Fibroblast of lung (primary cell): ENCODE data around the gene UPF3A. TPM values are rescaled to one million over a fixed set of nuclear protein-coding genes. Genes with fewer than 3 reads are reported as not detected.

Experiments used
- DNase-seq, 2 donors: peaks; one replicate each; pipeline versions ENCODE4 v3.0.0 to v3.0.0-alpha.2; 2010; ENCODE audit warnings: low read depth in 2 of 2
- H2AFZ ChIP-seq: 2 replicates; pipeline ENCODE4 v1.5.1; 2012; ENCODE audit warnings: low read length, control low read depth, inconsistent platforms
- H3K27ac ChIP-seq: 2 replicates; pipeline ENCODE4 v1.5.1; 2011; ENCODE audit warnings: low read length, control low read depth; ENCODE audit not compliant: insufficient read depth
- H3K27me3 ChIP-seq: 2 replicates; pipeline ENCODE4 v1.5.1; 2011; ENCODE audit warnings: mild to moderate bottlenecking, low read length; ENCODE audit not compliant: control insufficient read depth, insufficient read depth
- H3K36me3 ChIP-seq: 2 replicates; pipeline ENCODE4 v1.5.1; 2011; ENCODE audit warnings: low read length; ENCODE audit not compliant: control insufficient read depth, insufficient read depth
- H3K4me1 ChIP-seq: 2 replicates; pipeline ENCODE4 v1.5.1; 2011; ENCODE audit warnings: low read length; ENCODE audit not compliant: control insufficient read depth, insufficient read depth; ENCODE audit errors: extremely low read depth
- H3K4me2 ChIP-seq: 2 replicates; pipeline ENCODE4 v1.5.1; 2011; ENCODE audit warnings: low read length, control low read depth; ENCODE audit not compliant: insufficient read depth; ENCODE audit errors: extremely low read depth
- H3K4me3 ChIP-seq, 4 experiments: fragments of 200-600 bp in 1 of 4; sonication (generic) in 1 of 4; replicated peaks in 1 of 4; 2 replicates each; pipeline ENCODE4 v1.5.1; 2011 to 2016; ENCODE audit warnings: low read length in 4 of 4, low read depth in 3 of 4, mild to moderate bottlenecking in 3 of 4, control low read depth in 2 of 4, inconsistent platforms in 1 of 4, mixed read lengths in 1 of 4; ENCODE audit not compliant: insufficient read depth in 1 of 4; ENCODE audit errors: control extremely low read depth in 1 of 4
- H3K79me2 ChIP-seq: 2 replicates; pipeline ENCODE4 v1.5.1; 2012; ENCODE audit warnings: mild to moderate bottlenecking, low read length, inconsistent platforms; ENCODE audit not compliant: control insufficient read depth, insufficient read depth
- H3K9ac ChIP-seq: 2 replicates; pipeline ENCODE4 v1.5.1; 2011; ENCODE audit warnings: mild to moderate bottlenecking, low read length, control low read depth; ENCODE audit not compliant: insufficient read depth
- H3K9me3 ChIP-seq: 2 replicates; pipeline ENCODE4 v1.5.1; 2012; ENCODE audit warnings: low read depth, low read length; ENCODE audit not compliant: control insufficient read depth, insufficient read depth
- H4K20me1 ChIP-seq: 2 replicates; pipeline ENCODE4 v1.5.1; 2011; ENCODE audit warnings: low read length; ENCODE audit not compliant: control insufficient read depth, insufficient read depth; ENCODE audit errors: extremely low read depth
- CTCF ChIP-seq, 2 donors: IDR thresholded peaks in 1 of 2; conservative IDR thresholded peaks in 1 of 2; 1 replicate in 1 of 2; 2 replicates in 1 of 2; pipeline ENCODE4 v1.5.1; 2011 to 2012; ENCODE audit warnings: low read length in 2 of 2, control low read depth in 1 of 2, inconsistent platforms in 1 of 2, low read depth in 1 of 2, mild to moderate bottlenecking in 1 of 2
- EZH2 ChIP-seq: IDR thresholded peaks from 2 replicates; pipeline ENCODE4 v1.5.1; 2012; ENCODE audit warnings: low read length, control low read depth, mild to moderate bottlenecking; ENCODE audit errors: missing control alignments
- polyA plus RNA-seq, 2 donors: library from polyadenylated mRNA; depleted of rRNA in 1 of 2; stranded (reverse) in 1 of 2; unstranded in 1 of 2; fragments of >200 nt; gene quantifications; 2 replicates each; pipeline ENCODE4 v1.2.1, GENCODE V29; 2011 to 2012; ENCODE audit warnings: missing spikeins in 1 of 2
- total RNA-seq: library from RNA; depleted of rRNA; stranded (reverse); fragments of >200 nt; gene quantifications from 2 replicates; pipeline ENCODE4 v1.2.1, GENCODE V29; 2014

Gene UPF3A
- total and polyA plus RNA-seq, 2 donors (not counting 1 experiment from before 2014, with no cell fraction given): 27.6 to 40.5 TPM

GRCh38 chr13:114303700-114304327 is 22.4 kb downstream of the UPF3A start:
- Histone ChIP-seq H3K4me3 (no peak overlapping the region), H3K27ac (no peak overlapping the region), H3K9ac (no peak overlapping the region), H3K27me3 (no peaks in the 10 kb centered on the region), H3K36me3 (peaks cover 11% of the 10 kb centered on the region), H2AFZ (no peak overlapping the region), H4K20me1 (no peaks in the 10 kb centered on the region), H3K79me2 (no peaks in the 10 kb centered on the region), H3K4me2 (no peak overlapping the region), H3K4me1 (no peaks in the 10 kb centered on the region), H3K9me3 (no peaks in the 10 kb centered on the region)
- no peak for DNase-seq
- no peak for TF ChIP-seq CTCF (conservative IDR thresholded peaks at IDR 0.05 in 1 of 2, IDR thresholded peaks at IDR 0.05 in 1 of 2; ENCODE audit: low read depth in 1 of 2, low read length in 2 of 2)
- TF ChIP-seq EZH2: no peak

- Histone ChIP-seq H3K79me2 (no peaks in the 10 kb centered on the region), H2AFZ (no peak overlapping the region), H4K20me1 (no peaks in the 10 kb centered on the region), H3K4me2 (no peak overlapping the region), H3K9me3 (no peaks in the 10 kb centered on the region), H3K36me3 (peaks cover 11% of the 10 kb centered on the region), H3K9ac (no peak overlapping the region), H3K4me1 (no peaks in the 10 kb centered on the region), H3K27me3 (no peaks in the 10 kb centered on the region), H3K27ac (no peak overlapping the region), H3K4me3 (no peak overlapping the region)
- TF ChIP-seq CTCF (conservative IDR thresholded peaks at IDR 0.05 in 1 of 2, IDR thresholded peaks at IDR 0.05 in 1 of 2; ENCODE audit: low read depth in 1 of 2, low read length in 2 of 2) (no peak), EZH2 (no peak)
- DNase-seq: no peak
Measured at GRCh38 chr13:114304346-114305034, 23.1 kb downstream of the UPF3A start.

GRCh38 chr13:114309086-114309485 is 27.7 kb downstream of the UPF3A start:
- H3K4me2 ChIP-seq: no peak overlapping the region
- no peaks in the 10 kb centered on the region for H3K9me3 ChIP-seq
- H3K79me2 ChIP-seq: no peaks in the 10 kb centered on the region
- no peak overlapping the region for H3K9ac ChIP-seq
- no peak for DNase-seq
- H2AFZ ChIP-seq: no peak overlapping the region
- H3K27me3 ChIP-seq: no peaks in the 10 kb centered on the region
- H3K27ac ChIP-seq: no peak overlapping the region
- peaks cover 4% of the 10 kb centered on the region for H3K36me3 ChIP-seq
- H3K4me3 ChIP-seq: no peak overlapping the region
- peaks cover 4% of the 10 kb centered on the region for H3K4me1 ChIP-seq
- no peak for TF ChIP-seq EZH2
- TF ChIP-seq CTCF (conservative IDR thresholded peaks at IDR 0.05 in 1 of 2, IDR thresholded peaks at IDR 0.05 in 1 of 2; ENCODE audit: low read depth in 1 of 2, low read length in 2 of 2): no peak
- H4K20me1 ChIP-seq: no peaks in the 10 kb centered on the region
